GM18870 (cell line): Measurements from ENCODE around the gene AKAP9.
A peak's percentile ranks its signal among the peaks of the same experiment; 100 is the strongest.
"Not testable (repeated sequence)": the region's sequence is repeated elsewhere in the genome, so short reads cannot be mapped to it uniquely, and the experiment has no call there.

ENCODE experiments used
- ATAC-seq: cut with Tn5 transposase; IDR thresholded peaks from one replicate; pipeline ENCODE4 v1.9.1; 2021; ENCODE audit warnings: moderate library complexity; ENCODE audit not compliant: unreplicated experiment

Gene AKAP9

DNA sequence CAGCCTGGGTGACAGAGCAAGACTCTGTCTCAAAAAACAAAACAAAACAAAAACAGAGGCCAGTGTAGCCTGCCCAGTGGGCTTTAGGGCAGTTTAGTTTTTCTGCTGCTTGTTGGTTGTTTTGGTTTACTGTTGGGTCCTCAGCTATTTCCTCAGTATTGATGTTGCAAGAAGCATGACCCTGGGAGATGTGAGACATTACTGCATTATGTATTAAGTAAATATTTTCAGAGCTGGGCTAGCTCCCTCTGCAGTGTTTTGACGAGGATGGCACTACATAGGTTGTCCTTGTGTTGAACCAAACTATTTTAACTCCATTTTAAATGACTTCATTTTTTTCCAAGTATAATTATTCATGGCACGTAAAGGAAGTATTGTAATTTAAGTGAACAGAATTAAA lies 4.8 kb downstream of the AKAP9 start:
- ATAC-seq = no peak

DNA sequence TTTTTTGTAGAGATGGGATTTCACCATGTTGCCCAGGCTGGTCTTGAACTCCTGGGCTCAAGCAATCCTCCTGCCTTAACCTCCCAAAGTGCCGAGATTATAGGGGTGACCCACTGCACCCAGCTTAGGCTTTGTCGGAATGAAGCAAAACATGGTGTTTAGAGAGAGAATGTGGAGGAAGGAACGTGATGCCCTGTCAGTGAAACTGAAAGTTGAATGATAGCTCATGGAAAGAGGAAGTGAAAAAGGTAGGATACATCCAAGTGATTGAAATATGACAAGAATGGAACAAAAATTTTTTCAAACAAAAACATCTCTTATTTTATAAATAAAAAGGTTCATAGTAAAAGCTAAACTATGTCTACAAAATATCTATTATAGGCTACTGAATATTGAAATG lies 5.9 kb downstream of the AKAP9 start:
- ATAC-seq = no peak

DNA sequence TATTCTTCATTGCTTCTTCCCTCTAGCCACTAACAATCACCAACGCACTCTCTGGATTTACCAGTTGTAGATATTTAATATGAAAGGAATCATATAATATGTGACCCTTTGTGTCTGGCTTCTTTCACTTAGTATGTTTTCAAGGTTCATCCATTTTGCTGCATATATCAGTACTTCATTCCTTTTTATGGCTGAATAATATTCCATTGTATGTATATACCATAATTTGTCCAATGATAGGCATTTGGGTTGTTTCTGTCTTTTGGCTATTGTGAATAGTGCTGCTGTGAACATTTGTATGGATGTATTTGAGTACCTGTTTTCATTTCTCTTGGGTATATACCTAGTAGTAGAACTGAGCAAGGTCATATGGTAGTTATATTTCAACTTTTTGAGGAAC lies 7.3 kb downstream of the AKAP9 start:
- no peak for ATAC-seq

DNA sequence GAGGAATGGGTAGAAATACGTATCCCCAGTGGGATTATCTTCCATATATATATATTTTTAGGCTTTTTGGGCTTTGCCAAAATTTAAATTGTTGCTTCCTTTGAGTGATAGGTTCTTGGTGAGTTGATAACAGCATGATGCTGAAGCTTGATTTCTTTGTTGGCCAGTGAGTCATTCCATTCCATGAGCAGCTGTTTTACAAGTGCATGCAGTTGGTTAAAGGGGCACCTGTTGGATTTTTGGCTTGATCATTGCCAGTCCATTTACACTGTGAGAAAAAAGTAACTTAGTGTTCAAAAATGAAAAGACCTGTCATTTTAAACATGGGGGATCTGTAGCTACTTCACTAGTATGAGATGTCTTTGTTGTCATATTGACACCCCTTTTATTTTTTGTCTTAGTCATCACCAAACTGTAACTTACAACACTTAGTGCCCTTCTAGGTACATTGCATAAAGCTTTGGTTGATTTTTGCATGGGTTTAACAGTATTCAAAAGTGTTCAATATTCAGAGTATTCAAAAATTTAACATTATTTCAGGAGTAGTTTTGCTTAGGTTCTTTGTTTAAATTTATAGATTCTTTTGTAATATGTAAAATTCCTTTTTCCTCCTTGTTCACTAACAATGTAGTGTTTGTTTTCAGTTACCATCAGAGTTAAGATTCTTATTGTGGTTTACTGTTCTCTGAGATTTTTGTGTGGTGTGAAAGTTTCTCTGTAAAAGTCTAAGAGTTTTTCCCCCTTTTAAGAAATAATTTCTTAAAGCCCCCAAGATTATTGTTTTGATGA lies 8.8 kb downstream of the AKAP9 start:
- ATAC-seq = peak; percentile 63

GRCh38 chr7:91953618-91954017 lies 13.0 kb downstream of the AKAP9 start:
- ATAC-seq = no peak

GRCh38 chr7:91956464-91956863 lies 15.8 kb downstream of the AKAP9 start:
- ATAC-seq = not testable (repeated sequence)

GRCh38 chr7:91957232-91957631 lies 16.6 kb downstream of the AKAP9 start:
- ATAC-seq = no peak

DNA sequence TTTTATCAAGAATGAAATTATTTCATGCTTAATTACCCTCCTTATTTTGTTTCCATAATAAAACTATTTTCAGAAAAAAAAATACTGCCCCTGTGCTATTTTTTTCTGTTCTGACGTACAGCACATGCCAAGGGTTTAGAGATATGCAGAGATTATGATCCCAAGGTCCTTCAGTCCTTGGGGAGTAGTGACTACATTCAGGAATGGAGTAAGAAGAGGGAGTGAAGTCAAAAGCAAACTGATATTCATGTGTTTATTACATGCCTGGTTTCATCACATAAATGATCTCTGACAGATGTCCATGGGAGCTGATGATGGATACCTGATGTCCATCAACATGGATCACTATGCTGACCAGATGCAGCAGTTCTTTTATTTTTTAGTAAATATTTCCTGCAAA lies 17.2 kb downstream of the AKAP9 start:
- ATAC-seq = no peak

- ATAC-seq = no peak
Observed at GRCh38 chr7:91959023-91959422, 18.4 kb downstream of the AKAP9 start.

GRCh38 chr7:91961816-91962215 lies 21.2 kb downstream of the AKAP9 start:
- ATAC-seq = no peak

GRCh38 chr7:91962419-91962818 lies 21.8 kb downstream of the AKAP9 start:
- no peak for ATAC-seq

GRCh38 chr7:91967513-91967912 lies 26.9 kb downstream of the AKAP9 start:
- not testable (repeated sequence) for ATAC-seq

DNA sequence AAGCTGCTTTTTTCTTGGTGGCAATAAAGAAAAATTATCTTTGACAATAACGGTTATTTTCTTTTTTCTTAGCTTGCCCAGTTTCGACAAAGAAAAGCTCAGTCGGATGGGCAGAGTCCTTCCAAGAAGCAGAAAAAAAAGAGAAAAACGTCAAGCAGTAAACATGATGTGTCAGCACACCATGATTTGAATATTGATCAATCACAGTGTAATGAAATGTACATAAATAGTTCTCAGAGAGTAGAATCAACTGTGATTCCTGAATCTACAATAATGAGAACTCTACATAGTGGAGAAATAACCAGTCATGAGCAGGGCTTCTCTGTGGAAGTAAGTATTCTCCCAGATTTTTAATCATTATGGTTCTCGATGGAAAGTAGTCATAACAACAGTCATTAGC lies 33.0 kb downstream of the AKAP9 start:
- no peak for ATAC-seq

DNA sequence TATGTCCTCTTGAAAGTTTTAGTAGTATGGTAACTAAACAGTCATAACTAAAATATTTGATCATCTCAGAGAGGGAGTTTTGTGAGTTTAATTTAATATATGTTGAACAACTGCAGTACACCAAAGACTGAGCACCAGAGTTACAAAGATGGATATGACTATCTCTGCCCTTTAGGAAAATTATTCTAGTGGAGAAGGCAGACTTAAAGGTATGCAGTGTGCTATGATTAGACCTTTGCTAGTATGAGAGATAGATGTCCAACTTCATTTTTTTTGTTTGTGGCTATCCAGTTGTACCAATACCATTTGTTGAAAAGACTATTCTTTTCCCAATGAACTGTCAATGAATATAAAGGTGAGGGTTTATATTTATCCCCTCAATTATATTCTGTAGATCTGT lies 33.4 kb downstream of the AKAP9 start:
- no peak for ATAC-seq

DNA sequence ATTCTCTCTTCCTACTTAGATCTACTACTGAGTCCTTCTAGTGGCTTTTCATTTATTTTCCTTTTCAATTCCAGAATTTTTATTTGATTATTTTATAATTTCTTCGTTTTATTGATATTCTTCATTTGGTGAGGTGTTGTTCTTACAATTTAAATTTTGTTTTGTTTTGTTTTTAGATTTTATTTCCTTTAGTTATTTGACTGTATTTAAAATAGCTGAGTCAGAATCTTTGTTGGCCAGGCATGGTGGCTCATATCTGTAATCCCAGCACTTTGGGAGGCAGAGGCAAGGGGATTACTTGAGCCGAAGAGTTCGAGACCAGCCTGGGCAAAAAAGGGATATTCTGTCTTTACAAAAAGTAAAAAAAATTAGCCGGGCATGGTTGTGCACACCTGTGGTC lies 36.1 kb downstream of the AKAP9 start:
- no peak for ATAC-seq

DNA sequence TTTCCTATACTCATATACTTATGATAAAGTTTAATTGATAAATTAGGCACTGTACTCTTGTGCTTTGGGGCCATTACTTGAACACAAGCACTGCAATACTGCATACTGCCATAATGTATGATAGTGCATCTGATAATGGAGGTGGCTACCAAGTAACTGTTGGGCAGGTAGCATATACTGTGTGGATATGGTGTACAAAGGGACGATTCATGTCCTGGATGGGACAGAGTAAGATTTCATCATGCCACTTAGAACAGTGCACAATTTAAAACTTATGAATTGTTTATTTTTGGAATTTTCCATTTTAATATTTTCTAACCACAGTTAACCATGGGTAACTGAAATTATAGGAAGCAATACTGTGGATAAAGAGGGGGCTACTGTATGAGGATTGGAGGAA lies 38.9 kb downstream of the AKAP9 start:
- no peak for ATAC-seq

DNA sequence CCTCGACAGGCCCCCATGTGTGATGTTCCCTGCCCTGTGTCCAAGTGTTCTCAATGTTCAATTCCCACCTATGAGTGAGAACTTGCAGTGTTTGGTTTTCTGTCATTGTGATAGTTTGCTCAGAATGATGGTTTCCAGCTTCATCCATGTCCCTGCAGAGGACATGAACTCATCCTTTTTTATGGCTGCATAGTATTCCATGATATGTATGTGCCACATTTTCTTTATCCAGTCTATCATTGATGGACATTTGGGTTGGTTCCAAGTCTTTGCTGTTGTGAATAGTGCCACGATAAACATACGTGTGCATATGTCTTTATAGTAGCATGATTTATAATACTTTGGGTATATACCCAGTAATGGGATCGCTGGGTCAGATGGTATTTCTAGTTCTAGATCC lies 41.7 kb downstream of the AKAP9 start:
- ATAC-seq = not testable (repeated sequence)

DNA sequence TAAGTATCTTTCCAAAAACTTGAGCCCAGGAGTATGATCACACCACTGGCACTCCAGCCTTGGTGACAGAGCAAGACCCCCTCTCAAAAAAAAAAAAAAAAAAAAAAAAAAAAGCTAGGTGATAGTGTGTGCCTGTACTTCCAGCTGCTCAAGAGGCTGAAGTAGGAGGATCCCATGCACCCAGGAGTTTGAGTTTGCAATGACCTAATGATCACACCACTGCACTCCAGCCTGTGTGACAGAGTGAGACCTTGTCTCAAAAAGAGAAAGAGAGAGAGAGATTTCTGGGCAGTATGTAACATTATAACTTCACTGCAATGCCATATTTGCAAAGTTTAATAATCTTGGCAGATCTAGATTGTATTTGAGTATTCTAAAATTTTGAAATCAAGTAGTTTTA lies 47.6 kb downstream of the AKAP9 start:
- no peak for ATAC-seq

GRCh38 chr7:91993976-91994375 lies 53.3 kb downstream of the AKAP9 start:
- no peak for ATAC-seq

DNA sequence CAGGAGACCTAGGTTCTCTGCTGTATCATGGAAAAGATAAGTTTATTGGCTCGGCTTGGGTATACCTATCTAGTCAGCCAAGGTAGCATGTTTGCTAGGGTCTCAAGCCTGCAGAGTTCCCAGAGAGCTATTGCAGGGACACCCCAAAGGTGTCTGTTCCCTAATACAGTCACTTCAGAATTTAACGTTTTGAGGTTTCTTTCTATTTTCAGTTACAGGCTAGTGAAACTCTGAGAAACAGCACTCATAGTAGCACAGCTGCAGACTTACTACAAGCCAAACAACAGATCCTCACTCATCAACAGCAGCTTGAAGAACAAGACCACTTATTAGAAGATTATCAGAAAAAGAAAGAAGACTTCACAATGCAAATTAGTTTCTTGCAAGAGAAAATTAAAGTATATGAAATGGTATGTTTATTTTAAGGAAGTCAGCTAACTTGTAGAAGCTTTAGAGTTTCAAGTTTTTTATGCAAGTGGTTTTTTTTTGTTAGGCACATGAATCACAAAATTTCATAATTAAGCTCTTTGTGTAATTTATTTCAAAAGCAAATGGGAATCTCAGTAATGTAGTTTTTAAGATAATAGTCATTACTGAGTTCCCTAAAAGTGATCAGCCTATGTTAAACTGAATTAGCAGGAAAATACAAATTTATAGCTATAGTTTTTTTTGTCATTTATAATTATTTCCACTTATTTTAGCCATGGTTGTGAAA lies 54.9 kb downstream of the AKAP9 start:
- ATAC-seq = peak; percentile 91

DNA sequence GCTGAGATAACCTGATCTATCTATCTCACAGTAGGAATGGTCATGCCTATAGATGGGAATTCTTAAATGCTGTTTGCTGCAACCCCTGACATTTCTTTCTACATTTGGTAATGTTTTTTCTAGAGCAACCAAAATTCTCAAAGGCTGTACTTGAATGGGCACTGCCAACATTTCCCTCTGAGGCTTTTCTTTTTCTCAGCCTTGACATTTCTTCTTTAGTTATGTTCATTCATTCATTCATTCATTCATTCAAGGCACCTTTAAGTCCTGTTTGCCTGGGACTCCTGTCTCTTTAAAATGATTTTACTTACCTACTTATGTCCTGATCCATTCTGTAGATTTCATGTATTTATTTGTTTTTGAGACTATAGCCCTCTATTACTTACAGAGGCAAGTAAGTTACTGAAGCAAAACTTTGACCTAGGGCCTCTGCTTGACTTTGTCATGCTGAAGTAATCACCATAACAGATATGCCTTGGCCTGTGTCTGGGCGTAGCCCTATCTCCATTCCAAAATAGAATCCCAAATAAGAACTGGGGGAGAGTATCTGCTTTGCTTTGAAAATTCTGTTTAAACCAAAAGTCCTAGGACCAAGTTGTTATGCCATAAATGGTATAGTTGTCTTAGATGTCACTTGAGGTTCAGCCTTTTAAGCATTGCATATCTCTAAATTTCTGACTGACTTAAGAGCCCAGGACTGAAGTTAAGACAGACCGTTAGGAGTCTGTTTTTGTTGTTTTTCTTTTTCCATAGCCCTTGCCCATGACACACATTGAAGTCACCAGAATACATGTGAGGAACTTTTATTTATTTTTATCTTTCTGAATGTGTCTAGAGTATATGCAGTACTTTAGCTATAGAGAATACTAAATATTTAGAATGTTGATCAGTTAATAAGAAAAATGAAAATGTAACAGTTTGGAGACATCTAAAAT lies 59.2 kb downstream of the AKAP9 start:
- ATAC-seq = no peak
